Sciatic nerve (tissue), 2 donors: ENCODE measurements around the gene KMT5C. TPM values are rescaled to one million over a fixed set of nuclear protein-coding genes. Genes with fewer than 3 reads are reported as not detected.
A peak's percentile ranks its signal among the peaks of the same experiment; 100 is the strongest.

Source experiments
- ATAC-seq: fragments of 200-7000 bp; cut with Tn5 transposase; one replicate; pipeline ENCODE4 v1.9.1; 2020; ENCODE audit warnings: mild to moderate bottlenecking, moderate library complexity
- DNase-seq: peaks from one replicate; pipeline ENCODE4 v3.0.0-alpha.2; 2020; ENCODE audit warnings: low spot score
- intact Hi-C: fragments of 100-400 bp; cut with DNase I; formaldehyde crosslinking; loops from one replicate; pipeline ENCODE4 v1.14.2; 2022
- total RNA-seq: library from RNA; stranded (reverse); fragmentation: NEBNext Ultra II Directional; extraction: Animal tissue kit (Norgen Biotek cat#: 25700); gene quantifications from one replicate; pipeline ENCODE4 v1.2.1, GENCODE V29; 2021
- donor health status: DM: no; HTN: no; CAD: no.
- donor health status: DM: no; HTN: no; CAD: no.

The KMT5C gene
- total RNA-seq, 1 donor from 2014 or later: 18.1 TPM

- intact Hi-C loops: no loop called here
- peak; percentile 34 for ATAC-seq
Measured at GRCh38 chr19:55377356-55378131, 37.9 kb downstream of the KMT5C start.

GRCh38 chr19:55379174-55379573 is 39.5 kb downstream of the KMT5C start:
- ATAC-seq (no peak), DNase-seq (no peak)
- intact Hi-C loops: no loop called here

More at GRCh38 chr19:55377356-55378131, 37.9 kb downstream of the KMT5C start:
- DNase-seq: no peak

GRCh38 chr19:55382013-55382412 is 42.3 kb downstream of the KMT5C start:
- ATAC-seq: no peak
- intact Hi-C loops: loop anchor here (5.0 kb wide), 1 partner anchor 80 kb away; no protein-coding TSS in a partner anchor
- no peak for DNase-seq

- intact Hi-C loops: loop anchor here (5.0 kb wide), 1 partner anchor 80 kb away; no protein-coding TSS in a partner anchor
- DNase-seq (no peak), ATAC-seq (no peak)
Measured at GRCh38 chr19:55382522-55383054, 42.9 kb downstream of the KMT5C start.

- DNase-seq (no peak), ATAC-seq (no peak)
- intact Hi-C loops: loop anchor here (5.0 kb wide), 1 partner anchor 81 kb away; no protein-coding TSS in a partner anchor
Measured at GRCh38 chr19:55383279-55384130, 43.8 kb downstream of the KMT5C start.

GRCh38 chr19:55384131-55384919 is 44.6 kb downstream of the KMT5C start, which contains the start of gene TMEM238:
Gene TMEM238, minus strand, starts transcription at chr19:55384292. Its CDS starts 33 bp downstream, at chr19:55384259.
- intact Hi-C loops: loop anchor here (5.0 kb wide), 1 partner anchor 82 kb away; no protein-coding TSS in a partner anchor
- DNase-seq (peak; percentile 70), ATAC-seq (peak; percentile 0)

- intact Hi-C loops: loop anchor here (5.0 kb wide), 1 partner anchor 83 kb away; no protein-coding TSS in a partner anchor
- ATAC-seq (peak; percentile 95), DNase-seq (peak; percentile 99)
Measured at GRCh38 chr19:55384920-55385723, 45.4 kb downstream of the KMT5C start.

- peak; percentile 99 for DNase-seq
- peak; percentile 95 for ATAC-seq
- intact Hi-C loops: no loop called here
Measured at GRCh38 chr19:55385724-55386492, 46.2 kb downstream of the KMT5C start, which contains the start of gene RPL28. Gene RPL28, plus strand, starts transcription at chr19:55385932. Its CDS starts 426 bp downstream, at chr19:55386358.

- intact Hi-C loops: no loop called here
- no peak for DNase-seq
- no peak for ATAC-seq
Measured at GRCh38 chr19:55386493-55386971, 46.9 kb downstream of the KMT5C start.

- no peak for ATAC-seq
- DNase-seq: no peak
- intact Hi-C loops: no loop called here
Measured at GRCh38 chr19:55387736-55388497, 48.2 kb downstream of the KMT5C start.

- intact Hi-C loops: no loop called here
- DNase-seq (no peak), ATAC-seq (no peak)
Measured at GRCh38 chr19:55389386-55390317, 50.0 kb downstream of the KMT5C start.

GRCh38 chr19:55390461-55390880 is 50.8 kb downstream of the KMT5C start:
- DNase-seq (no peak), ATAC-seq (no peak)
- intact Hi-C loops: no loop called here

GRCh38 chr19:55391191-55391670 is 51.6 kb downstream of the KMT5C start:
- intact Hi-C loops: no loop called here
- ATAC-seq (no peak), DNase-seq (no peak)

- intact Hi-C loops: no loop called here
- DNase-seq (no peak), ATAC-seq (no peak)
Measured at GRCh38 chr19:55391702-55392615, 52.3 kb downstream of the KMT5C start.
